GM12891 (cell line): ENCODE measurements around the gene ZFHX3. TPM values are rescaled to one million over a fixed set of nuclear protein-coding genes. Genes with fewer than 3 reads are reported as not detected.

Experiments
- DNase-seq: peaks from one replicate; pipeline ENCODE4 v3.0.0; 2011; ENCODE audit warnings: low spot score; ENCODE audit not compliant: insufficient read length
- FAIRE-seq: peaks from 2 replicates; lab custom pipeline; 2011; peaks lifted over from hg19 to GRCh38; lab: Jason Lieb, UNC
- PAX5 ChIP-seq: IDR thresholded peaks from 2 replicates; pipeline ENCODE4 v1.6.1; 2011; ENCODE audit warnings: low read length, moderate library complexity, mild to moderate bottlenecking; ENCODE audit not compliant: insufficient read depth, severe bottlenecking
- POLR2A ChIP-seq: IDR thresholded peaks from 2 replicates; pipeline ENCODE4 v1.6.1; 2011; ENCODE audit warnings: low read depth, low read length, control low read depth
- POLR2AphosphoS5 ChIP-seq: IDR thresholded peaks from 2 replicates; pipeline ENCODE4 v1.6.1; 2011; ENCODE audit warnings: low read depth, low read length, control low read depth
- POU2F2 ChIP-seq: IDR thresholded peaks from 2 replicates; pipeline ENCODE4 v1.6.1; 2011; ENCODE audit warnings: low read depth, mild to moderate bottlenecking, control low read depth, low read length, moderate library complexity
- SPI1 ChIP-seq: IDR thresholded peaks from 2 replicates; pipeline ENCODE4 v1.6.1; 2011; ENCODE audit warnings: low read depth, low read length, control low read depth
- TAF1 ChIP-seq: IDR thresholded peaks from 2 replicates; pipeline ENCODE4 v1.6.1; 2011; ENCODE audit warnings: low read depth, low read length, control low read depth
- polyA plus RNA-seq: library from polyadenylated mRNA; unstranded; fragments of >200 nt; gene quantifications from one replicate; pipeline ENCODE4 v1.2.1, GENCODE V29; 2012; ENCODE audit warnings: low read depth, missing spikeins, inconsistent platforms; ENCODE audit not compliant: missing spikeins

ZFHX3 gene, protein sequence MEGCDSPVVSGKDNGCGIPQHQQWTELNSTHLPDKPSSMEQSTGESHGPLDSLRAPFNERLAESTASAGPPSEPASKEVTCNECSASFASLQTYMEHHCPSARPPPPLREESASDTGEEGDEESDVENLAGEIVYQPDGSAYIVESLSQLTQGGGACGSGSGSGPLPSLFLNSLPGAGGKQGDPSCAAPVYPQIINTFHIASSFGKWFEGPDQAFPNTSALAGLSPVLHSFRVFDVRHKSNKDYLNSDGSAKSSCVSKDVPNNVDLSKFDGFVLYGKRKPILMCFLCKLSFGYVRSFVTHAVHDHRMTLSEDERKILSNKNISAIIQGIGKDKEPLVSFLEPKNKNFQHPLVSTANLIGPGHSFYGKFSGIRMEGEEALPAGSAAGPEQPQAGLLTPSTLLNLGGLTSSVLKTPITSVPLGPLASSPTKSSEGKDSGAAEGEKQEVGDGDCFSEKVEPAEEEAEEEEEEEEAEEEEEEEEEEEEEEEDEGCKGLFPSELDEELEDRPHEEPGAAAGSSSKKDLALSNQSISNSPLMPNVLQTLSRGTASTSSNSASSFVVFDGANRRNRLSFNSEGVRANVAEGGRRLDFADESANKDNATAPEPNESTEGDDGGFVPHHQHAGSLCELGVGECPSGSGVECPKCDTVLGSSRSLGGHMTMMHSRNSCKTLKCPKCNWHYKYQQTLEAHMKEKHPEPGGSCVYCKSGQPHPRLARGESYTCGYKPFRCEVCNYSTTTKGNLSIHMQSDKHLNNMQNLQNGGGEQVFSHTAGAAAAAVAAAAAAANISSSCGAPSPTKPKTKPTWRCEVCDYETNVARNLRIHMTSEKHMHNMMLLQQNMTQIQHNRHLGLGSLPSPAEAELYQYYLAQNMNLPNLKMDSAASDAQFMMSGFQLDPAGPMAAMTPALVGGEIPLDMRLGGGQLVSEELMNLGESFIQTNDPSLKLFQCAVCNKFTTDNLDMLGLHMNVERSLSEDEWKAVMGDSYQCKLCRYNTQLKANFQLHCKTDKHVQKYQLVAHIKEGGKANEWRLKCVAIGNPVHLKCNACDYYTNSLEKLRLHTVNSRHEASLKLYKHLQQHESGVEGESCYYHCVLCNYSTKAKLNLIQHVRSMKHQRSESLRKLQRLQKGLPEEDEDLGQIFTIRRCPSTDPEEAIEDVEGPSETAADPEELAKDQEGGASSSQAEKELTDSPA (N-terminal part only)
- polyA plus RNA-seq = 2.8 TPM

DNA sequence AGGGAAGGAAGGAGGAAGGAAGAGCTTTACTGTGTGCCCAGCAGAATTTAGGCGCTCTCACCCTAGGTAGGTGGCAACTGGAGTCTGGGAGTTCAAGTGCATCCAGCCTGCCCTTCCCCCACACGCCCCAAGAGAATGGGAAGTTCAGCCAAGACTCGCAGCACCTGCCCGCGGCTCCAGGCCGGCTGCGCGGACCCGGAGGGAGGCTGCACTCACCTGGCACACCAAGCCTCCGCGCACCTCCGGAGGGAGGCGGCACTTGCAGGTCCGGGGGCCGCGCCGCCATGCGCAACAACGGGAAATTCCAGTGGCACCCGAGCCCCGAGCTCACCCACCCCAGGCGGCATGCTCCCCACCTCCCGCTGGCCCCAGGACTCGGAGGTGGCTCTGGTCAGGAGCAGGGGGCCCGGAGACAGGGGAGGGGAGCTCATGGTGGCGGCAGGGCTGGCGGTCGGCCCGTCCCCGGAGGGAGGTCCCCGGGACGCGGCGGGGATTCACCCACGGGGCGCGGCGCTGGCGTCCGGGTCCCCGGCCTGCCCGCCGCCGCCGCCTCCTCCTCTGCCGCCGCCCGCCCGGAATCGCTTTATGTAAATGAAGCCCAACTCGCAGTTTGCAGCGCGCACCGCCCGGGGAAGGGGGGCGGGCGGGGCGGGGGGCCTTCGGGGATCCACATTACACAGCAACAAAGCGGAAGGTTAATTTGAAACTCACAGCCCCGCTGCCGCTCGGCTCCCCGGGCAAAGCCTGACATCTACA, at the start of gene ZFHX3:
Gene ZFHX3, minus strand, starts transcription at position 593 of the 756 bp plus-strand sequence. CDS start 87,983 bp downstream, outside the sequence.
- FAIRE-seq (peak; percentile 81), DNase-seq (peak; percentile 56)
- TF ChIP-seq POLR2AphosphoS5 (no peak), PAX5 (no peak), POLR2A (no peak), SPI1 (no peak), POU2F2 (no peak), TAF1 (no peak)

DNA sequence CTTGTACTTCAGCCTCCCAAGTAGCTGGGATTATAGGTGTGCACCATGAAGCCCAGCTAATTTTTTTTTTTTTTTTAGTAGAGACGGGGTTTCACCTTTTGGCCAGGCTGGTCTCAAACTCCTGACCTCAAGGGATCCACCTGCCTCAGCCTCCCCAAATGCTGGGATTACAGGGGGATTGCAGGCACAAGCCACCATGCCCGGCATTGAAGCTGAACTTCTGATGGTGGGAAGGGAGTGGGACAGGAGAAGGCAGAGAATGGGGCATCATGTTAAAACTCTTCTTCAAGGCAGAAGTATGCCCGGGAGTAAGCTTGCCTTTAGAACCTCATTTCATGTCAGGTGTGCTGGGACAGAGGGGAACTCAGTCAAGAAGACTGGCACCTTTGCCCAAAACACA, 48.6 kb upstream of the ZFHX3 start:
- TF ChIP-seq POLR2AphosphoS5 (no peak), TAF1 (no peak), SPI1 (no peak), POU2F2 (no peak), POLR2A (no peak), PAX5 (no peak)
- FAIRE-seq = no peak
- no peak for DNase-seq

DNA sequence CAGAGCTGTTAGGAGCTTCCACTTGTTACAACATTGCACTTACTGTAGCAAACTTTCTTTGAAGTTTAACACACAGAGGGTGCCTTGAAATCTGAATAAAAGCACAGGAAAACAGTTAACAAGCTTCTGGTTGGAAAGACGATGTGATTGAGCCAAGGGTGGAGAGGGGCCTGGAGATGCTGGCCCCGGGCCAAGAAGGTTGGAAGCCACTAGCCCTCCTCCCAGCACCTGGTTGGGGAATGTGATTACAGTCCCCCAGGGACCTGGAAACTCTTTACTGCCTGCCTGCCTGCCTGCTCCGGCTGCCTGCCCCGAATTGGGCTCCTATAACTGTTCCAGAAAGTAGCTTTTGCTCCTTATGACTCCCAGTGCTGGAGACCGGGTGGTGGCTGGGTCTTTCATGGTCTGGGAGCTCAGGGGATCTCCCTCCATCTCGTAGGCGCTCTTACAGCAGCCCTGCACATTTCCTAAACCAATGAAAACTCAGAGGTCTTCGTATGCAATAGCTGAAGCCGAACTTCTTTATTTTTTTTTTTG, 48.0 kb upstream of the ZFHX3 start:
- FAIRE-seq (no peak), DNase-seq (no peak)
- TF ChIP-seq PAX5 (no peak), POLR2A (no peak), POLR2AphosphoS5 (no peak), SPI1 (no peak), TAF1 (no peak), POU2F2 (no peak)

DNA sequence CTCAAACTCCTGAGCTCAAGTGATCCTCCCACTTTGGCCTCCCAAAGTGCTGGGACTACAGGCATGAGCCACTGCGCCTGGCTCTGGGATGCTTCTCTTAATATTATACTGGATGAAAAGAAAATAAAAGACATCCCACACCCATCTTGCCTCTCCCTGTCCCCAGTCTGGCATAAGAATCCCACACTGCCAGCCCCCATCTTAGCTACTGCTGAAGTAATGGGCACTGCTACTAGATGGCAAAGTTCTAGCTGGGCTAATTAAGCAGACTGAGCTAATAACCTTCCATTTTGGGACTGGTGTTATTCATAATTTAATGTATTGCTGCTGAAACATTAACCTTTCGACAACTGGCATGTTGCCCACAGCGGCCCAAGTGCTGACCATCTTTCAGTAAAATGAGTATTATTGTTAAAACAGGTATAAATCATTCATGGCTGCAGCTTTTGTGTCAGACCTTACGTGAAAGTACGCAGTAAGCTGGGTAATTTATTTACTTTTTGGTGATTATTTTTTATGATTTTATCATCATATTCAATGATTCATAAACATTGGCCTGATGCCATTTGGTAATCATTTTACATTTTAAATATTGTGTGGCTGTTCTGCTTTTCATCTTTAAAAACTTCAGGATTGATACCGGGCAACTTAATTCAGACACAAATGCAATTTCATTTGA, 47.4 kb upstream of the ZFHX3 start:
- FAIRE-seq (no peak), DNase-seq (no peak)
- TF ChIP-seq TAF1 (no peak), PAX5 (no peak), SPI1 (no peak), POU2F2 (no peak), POLR2A (no peak)

DNA sequence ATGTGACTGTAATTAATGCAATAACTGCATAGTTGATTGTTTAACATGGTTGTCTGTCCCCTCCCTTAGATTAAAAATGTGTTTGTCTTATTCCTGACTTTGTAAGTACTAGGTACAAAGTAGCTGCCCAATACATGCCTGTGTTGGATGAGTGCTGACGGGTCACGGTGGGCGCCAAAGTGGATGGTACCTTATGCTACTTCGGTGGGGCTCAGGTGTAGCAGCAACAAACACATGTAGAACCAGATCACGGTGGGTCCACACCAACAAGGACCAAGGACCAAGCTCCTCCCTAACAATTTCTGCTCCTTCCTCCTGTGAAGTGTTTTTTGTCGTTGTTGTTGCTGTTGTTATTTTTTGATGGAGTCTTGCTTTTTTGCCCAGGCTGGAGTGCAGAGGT, 46.4 kb upstream of the ZFHX3 start:
- FAIRE-seq = no peak
- no peak for DNase-seq
- TF ChIP-seq TAF1 (no peak), PAX5 (no peak), POLR2AphosphoS5 (no peak), POU2F2 (no peak), SPI1 (no peak), POLR2A (no peak)

DNA sequence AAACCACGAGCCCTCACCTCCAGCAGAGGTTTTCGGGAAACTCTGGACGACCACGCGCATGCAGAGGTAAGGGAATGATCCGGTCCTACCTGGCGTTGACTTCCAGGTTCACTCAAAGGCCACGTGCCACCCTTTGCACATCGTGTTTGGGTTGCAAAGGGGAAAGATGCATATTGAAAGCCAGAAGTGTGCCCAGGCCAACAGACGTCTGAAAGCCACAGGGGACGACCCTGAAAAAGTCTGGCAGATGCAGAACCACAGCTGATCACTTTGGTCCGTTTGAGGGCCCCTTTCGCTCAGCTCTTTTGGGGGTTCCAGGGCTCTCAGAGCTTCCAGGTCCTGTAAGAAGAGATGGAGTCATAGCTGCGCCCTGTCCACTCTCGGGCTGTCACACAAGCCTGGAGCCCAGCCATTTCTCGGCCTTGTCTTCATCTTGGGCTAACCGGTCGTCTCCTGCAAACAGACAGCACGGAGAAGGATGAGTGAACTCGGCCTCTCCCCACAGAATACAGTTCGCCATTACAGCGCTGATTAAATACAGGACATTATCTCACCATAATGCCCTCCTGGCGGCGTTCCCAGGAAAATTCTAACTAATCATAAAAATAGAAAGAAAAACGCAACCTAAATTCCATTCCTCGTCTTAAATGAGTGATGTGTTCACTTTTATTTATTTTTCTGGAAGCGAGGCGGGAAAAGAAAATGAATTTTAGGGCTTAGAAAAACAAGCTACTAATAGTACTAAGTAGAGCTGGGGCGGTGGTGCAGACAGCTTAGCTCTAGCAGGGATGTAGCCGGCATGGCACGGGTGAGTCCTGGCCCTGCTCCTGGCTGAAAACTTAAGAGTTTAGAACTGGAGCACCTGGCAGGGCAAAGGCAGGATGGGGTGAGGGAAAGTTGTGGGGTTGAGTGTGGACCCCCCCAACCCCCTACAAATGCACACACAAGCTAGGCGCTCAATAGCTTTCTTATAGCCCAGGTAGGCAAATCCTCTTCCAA, 45.5 kb upstream of the ZFHX3 start:
- FAIRE-seq = no peak
- DNase-seq = no peak

DNA sequence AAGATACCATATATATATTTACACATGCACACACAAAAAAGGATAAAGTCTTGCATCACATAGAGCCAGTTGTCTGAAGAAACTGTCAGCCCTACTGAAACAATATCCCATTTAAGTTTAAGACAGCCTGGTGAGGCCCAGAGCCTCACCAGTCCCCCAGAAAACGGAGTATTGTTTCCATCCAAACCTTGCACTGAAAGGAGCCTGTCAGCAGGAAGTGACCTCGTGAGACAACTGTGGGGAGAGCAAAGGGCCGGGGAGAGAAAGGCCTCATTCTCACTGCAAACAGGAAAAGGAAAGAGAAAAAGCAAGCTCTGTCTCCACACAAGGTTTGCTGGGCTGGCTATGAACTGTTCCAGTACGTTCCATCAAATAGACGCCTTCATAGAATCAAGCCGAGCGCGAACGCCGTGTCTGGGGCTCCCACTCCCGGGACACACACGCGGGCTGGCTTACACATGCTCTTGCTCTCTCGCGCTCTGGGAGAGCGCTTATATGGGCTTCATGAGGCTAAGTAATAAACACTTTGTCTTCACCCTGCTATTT, 44.4 kb upstream of the ZFHX3 start:
- DNase-seq (no peak), FAIRE-seq (no peak)
- no peak for TF ChIP-seq SPI1
- TF ChIP-seq TAF1 = no peak
- TF ChIP-seq POLR2A = no peak
- no peak for TF ChIP-seq POU2F2
- TF ChIP-seq POLR2AphosphoS5 = no peak
- no peak for TF ChIP-seq PAX5

More for the DNA sequence above, 45.5 kb upstream of the ZFHX3 start:
- TF ChIP-seq POU2F2 = no peak
